ENCODE results near the gene ARHGEF26.

DNA sequence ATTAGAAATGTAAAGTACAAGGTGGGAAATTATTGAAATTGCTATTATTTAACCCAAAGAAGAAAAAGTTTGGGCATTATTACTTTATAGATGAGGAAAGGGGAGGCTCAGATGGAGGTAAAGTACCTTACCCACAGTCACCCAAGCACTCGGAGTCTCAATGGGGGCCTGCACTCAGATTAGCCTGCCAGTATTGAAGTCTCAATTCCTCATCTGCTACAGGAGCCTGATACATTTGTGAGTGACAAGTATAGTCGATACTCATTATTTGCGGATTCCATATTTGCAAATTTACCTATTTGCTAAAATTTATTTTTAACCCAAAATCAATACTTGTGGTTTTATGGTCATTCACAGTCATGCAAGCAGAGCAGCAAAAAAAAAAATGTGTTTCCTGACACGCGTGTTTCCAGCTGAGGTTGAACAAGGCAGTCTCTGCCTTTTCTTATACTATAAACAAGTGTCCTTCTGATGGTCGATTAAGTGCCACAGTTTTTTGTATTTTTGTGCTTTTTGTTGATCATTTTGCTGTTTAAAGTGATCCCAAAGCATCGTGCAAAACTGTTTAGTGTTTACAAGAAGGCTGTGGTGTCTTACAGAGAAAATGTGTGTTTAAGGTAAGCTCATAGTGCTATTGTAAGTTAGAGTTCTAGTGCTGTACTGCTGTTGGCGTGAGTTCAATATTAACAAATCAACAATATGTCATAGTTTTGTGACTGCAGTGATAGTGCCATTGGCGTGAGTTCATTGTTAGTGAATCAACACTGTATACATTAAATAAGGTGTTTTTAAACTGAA lies 48.0 kb downstream of the ARHGEF26 start:
- no peak for TF ChIP-seq POLR2AphosphoS5 (IDR thresholded peaks at IDR 0.05; ENCODE audit: low read depth, low read length)
- TF ChIP-seq POLR2A (IDR thresholded peaks at IDR 0.05; ENCODE audit: low read depth, low read length), result no peak
- no peak for TF ChIP-seq PAX5 (IDR thresholded peaks at IDR 0.05; ENCODE audit: insufficient read depth, low read length, severe bottlenecking)
